ENCODE measurements around the gene TMC4.

The TMC4 gene

DNA sequence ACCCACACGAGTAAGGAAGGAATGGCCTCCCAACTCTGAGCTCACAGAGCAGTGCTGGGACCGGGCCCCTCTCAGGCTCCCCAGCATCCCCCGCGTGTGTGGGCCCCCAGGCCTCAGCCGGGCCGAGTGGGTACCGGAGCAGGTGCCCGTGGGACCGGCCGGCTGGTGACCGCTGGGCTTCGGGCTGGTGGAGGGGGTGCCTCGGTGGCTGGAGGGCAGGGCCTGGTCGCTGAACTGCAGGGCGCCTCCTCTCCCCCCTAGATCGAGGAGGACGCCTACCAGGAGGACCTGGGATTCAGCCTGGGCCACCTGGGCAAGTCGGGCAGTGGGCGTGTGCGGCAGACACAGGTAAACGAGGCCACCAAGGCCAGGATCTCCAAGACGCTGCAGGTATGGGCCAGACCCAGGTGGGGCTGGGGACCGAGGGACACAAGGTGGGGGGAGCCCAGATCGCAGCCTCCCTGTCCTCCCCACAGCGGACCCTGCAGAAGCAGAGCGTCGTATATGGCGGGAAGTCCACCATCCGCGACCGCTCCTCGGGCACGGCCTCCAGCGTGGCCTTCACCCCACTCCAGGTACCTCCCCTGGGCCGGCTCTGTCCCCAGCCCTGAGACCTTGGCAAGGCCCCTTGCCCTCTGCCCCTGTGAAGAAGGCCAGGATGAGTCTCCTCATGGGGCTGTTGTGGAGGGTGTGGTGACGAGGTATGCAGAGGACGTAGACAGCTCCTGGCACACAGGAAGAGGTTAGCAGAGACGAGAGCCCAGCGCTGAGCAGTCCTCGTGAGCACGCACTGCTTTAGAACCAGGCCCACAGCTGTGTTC, 44.0 kb downstream of the TMC4 start:
- no peak for DNase-seq

DNA sequence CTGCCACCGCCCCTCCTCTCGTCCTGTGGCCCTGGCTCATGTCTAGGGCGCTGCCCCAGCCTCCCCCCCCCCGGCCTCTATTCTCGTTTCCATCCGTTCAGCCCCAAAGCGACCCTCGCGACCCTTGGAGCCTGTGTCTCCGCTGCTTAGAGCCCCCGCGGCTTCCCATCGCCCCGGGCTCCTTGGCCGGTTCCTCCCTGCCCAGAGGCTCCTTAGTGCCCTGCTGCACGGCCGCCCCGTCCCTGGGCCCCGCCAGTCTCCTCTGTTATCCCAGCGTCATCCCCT, 44.6 kb downstream of the TMC4 start:
- no peak for DNase-seq

DNA sequence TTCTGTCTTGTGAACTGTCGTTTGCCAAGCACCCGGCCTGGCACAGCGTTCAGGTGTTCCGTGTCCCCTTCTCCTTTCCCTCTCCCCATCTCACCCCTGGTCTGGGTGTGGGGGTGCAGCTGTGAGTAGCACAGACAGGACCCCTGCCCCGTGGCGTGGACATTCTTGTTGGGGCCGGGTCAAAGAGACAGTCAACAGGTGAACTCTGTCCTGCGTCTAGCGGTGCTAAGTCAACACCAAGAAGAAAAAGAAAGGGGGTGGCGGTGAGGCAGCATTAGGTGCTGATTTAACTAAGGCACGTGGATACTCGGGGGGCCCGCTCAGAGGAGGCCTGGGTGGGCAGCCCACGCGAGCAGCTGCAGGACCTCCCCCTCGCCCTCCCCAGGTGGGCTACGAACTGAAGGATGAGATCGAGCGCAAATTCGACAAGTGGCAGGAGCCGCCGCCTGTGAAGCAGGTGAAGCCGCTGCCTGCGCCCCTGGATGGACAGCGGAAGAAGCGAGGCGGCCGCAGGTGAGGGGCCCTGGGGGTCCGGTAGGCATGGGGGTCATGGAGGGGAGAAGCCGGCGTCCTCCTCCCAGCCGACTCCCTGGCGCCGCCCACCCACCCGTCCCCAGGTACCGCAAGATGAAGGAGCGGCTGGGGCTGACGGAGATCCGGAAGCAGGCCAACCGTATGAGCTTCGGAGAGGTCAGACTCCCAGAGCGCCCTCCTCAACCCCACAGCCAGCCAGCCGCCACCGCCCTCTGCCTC, 45.1 kb downstream of the TMC4 start:
- DNase-seq: no peak

DNA sequence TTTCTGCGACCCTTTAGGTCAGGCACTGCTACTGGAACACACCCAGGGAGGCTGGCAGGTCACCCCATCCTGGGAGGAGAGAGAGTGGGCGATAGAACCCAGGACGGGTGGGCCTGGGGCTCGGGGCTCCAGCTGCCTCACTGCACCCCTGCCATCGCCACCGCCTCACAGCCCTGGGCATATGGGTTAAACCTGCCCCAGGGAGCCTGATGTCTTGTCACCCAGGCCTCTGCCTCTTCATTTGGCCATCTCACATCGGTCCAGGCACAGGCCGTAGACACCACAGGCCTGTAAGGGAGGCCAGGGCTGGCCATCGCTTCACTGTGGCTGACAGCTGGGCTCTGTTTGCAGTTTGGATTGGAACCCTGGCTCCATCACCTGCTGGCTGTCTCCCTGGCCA, 47.2 kb downstream of the TMC4 start:
- DNase-seq: no peak

DNA sequence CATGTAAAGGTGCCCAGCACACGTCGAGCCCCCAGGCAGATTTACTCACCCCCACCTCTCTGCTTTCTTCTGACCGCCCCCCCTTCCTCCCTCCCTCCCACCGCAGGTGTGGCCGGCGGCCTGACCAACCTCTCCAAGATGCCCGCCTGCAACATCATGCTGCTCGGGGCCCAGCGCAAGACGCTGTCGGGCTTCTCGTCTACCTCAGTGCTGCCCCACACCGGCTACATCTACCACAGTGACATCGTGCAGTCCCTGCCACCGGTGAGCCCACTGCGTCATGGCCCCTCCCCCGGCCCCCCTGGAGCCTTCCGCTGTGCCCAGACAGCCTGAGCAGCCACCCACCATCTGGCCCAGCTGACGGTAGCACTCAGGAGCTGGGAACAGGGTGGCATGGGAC, 48.6 kb downstream of the TMC4 start:
- no peak for DNase-seq

DNA sequence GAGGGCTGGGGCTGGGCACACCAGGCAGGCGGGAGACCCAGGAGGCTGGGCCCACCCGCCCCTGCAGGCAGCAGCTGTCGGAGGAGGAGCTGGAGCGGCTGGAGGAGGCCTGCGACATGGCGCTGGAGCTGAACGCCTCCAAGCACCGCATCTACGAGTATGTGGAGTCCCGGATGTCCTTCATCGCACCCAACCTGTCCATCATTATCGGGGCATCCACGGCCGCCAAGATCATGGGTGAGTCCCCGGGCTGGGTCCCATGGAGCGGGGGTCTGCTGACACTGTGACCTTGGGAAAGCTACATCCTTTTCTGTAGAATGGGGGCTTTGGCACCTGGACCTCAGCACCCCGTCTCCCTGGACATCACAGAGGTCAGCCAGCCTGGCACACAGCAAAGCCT, 49.3 kb downstream of the TMC4 start:
- DNase-seq: no peak

DNA sequence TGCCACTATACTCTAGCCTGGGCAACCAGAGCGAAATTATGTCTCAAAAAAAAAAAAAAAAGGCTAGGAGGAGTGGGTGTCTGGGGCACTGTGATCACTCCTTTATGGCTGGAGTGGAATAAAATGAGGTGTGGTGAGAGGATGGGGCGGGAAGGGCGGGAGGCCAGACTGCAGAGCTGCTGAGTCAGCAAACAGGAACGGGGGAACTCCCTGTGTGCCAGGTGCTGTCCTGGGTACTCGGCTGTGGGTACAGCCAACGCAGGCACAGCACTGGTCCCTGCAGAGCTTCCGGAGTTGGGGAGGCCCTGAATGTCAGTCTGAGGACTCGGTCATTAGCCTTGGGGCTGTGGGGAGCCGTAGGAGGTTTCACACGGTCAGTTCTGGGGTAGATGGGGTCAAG, 51.7 kb downstream of the TMC4 start:
- DNase-seq: no peak

DNA sequence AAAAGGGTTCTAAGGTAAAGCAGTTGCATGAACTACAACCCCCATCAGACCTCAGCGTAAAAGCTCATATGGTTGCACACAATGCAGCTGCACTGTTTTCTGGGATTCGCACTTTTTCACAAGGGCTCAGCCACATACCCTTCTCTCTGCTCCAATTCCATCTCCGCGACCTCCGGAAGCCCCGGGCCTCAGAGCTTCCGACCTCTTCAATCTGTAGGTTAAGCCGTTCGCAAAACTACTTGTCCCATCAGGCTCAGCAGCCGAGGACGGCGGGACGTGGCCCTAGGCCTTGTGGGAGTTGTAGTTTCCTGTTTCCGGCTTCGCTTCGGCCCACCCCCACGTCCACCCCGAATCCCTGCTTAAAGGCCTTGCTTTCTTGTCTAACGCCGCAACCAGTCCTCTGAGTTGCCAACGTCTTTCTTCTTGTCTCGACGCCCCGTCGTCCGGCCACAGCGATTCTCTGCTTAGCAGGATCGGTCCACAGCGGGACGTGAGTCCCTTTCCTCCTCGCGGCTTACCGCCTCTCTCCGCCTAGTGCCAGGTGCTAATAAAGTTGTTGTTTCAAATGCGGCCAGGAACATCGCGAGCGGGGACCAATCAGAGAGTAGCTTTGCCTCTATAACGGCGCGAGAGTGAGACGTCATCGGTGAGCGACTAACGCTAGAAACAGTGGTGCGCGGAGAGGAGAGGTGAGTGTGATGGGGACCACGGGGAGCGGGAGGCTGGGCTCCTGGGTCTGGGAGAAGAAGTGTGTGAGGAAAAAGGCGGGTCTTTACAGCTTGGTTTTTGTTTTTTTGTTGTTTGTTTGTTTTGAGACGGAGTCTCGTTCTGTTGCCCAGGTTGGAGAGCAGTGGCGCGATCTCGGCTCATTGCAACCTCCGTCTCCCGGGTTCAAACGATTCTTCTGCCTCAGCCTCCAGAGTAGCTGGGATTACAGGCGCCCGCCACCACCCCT, 57.6 kb downstream of the TMC4 start, which contains the start of the genes PRPF31 and TFPT:
Gene PRPF31, plus strand, starts transcription at position 646 of the 955 bp plus-strand sequence. CDS start 2,525 bp downstream, outside the sequence.
Gene TFPT, minus strand, starts transcription at position 549 of the 955 bp plus-strand sequence. Its CDS starts 388 bp downstream, at position 161.
- peak; percentile 94 to 96 for DNase-seq

DNA sequence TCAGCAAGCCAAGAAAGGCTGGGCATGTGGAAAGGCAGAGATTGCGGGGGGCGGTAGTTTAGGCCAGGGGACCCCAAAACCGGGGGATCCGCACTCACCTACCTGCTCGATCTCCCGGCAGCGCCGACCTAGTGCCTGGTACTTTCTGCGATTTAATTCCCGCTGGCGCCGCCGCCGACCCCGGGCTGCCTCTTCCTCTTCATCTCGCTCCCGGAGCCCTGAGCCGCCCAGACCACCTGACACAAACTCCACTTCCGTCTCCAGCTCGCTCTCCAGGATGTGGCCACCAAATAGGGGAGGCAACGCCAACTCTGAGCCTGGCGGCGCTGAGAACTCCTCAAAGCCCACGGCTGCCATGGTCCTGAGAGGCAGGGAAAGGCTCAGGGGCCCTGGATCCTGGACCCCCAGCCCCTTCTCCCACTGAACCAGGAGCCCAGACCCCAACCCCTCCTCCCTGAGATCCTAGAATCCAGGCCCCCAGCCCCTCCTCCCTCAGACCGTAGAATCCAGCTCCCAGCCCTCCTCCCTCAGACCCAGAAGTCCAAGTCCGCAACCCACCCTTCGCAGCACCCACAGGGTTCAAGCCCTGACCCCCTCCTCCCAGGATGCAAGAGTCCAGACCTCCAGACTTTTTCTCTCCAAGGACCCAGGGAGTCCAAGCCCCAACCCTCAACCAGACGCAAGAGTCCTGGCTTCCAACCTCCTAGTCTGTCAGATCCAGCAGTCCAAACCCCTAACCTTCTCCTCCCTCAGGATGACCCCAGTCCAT, 58.4 kb downstream of the TMC4 start:
- peak; percentile 35 to 59 for DNase-seq
